ENCODE measurements around the gene LRRC7.
"Not testable (repeated sequence)": the region's sequence is repeated elsewhere in the genome, so short reads cannot be mapped to it uniquely, and the experiment has no call there.

LRRC7 gene

DNA sequence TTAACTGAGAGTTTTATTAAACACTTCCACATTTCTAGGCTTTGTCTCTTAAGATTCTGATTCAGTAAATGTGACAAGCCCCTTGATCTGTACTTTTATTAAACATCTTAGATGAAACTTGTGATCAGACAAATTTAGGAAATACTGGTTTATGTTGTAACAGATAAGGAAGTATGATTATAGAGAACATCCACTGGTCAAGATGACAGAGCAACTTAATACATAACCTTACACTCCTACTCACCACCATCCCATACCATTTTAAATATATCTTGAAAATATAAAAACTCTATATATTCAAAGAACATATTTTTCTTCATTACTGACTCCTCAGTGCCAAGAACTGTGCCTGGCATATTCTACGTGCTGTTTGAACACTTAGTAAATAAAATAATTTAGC, 420.2 kb downstream of the LRRC7 start:
- no peak for DNase-seq

DNA sequence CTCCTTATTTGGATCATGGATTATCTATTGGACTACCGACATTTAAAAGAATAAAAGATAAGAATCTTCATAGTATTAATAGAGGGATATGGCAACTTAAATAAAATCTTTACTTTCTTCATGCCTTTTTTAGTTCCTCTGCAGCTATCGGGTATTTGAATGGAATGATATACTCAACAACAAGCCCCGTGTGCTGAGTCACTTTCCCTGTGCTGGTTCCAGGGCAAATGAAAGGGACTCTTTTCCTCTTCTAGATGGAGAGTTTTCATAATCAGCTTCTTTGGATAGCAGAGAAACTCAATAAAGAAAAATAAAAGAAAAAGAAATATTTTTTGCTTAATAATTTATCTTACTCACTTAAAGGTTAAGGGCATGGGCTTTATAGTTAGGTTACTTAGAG, 423.9 kb downstream of the LRRC7 start:
- no peak for DNase-seq

DNA sequence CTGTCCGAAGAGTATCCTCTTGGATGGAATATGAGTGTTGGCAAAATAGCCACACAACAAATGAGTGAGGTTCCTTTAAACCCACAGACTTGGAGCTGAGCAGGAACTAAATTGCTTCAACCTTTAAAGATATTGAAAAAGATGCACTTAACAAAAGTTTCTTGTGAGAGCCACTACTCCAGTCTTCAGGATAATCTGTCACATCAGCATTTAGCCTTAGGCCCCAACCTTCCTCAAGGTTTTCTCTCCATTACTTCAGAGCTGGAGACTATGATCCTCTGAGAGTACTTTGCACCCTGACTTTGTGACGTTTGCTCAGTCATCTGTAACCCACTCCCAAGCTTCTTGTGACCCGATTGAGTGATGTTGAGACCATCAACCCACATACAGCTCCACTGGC, 424.9 kb downstream of the LRRC7 start:
- no peak for DNase-seq

DNA sequence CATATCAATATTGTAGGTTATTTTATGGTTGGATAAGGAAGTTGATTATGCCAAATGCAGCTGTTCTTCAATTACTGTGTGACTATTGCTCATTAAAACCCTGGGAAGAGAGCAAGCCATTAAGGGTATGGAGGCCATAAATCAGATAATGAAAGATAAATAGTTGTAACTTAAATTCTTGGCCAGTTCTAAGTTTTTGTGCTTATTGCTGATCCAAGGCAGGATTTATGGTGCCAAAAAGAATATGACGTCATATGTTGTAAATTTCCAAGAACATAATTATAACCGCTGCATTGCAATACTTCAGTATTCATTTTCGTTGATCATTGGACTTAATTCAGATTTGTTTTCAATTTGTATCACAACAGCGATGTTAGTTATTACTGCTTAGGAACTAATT, 426.1 kb downstream of the LRRC7 start:
- DNase-seq, result no peak

DNA sequence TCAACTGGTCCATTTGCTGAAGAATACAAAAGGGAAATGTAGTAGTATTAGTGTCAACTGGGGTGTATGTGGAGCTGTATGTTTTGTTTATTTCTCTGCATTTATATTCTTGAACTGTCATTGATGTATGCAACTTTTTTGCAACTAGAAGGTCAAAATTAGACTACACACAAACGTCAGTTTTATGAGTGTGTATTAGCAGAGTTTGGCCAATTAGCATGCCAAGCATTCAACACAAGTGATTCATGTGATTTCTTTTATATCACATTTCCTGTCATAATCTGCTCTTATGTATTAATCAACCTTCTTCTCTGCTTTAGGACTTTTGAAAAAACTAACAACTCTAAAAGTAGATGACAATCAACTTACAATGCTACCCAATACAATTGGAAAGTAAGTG, 426.5 kb downstream of the LRRC7 start:
- DNase-seq, result no peak

DNA sequence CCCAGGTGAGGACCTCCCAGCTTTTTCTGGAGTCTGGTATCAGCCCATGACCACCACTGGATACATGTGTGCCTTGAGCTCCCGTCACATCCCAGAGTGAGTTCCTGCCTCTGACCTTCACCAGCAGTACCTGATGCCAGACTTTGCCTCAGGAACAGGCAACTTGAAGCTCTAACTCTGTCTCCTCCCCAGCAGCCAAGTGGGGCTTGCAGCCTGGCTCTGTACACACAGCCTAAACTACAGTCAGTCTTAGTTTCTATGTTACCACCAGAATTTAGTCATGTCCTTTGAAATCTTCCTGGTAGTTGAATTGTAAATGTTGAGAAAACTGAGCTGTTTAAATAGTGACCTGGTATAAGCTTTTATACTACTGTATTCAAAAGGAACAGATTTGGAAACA, 431.1 kb downstream of the LRRC7 start:
- no peak for DNase-seq

DNA sequence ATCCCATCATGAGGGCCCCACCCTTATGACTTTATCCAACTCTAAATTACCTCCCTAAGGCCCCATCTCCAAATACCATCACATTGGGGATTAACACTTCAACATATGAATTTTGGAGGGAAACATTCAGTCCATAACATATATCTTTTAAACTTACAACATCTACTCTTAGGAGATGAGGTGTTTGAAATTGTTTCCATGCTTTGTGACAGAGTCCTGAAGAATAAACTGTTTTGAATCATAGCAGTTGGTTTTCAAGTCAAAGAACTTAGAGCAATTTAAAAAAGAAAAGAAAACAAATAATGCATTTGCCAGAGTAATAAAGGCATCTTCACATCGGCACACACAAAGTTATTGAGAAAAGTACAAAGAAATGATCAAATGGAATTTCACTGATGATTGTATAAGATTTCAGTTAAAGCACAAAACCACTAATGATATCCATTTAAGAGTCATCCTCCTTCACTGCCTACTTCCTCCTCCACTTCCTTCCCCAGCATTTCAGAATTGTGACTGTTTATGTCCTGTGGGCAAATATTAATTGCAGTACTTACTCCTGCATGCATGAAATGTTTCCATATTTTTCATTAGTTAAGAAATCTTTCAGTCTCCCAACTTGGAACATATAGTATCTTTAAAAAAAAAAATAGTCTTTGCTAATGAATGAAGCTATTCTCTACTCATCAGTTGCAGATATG, 435.6 kb downstream of the LRRC7 start:
- no peak for DNase-seq

DNA sequence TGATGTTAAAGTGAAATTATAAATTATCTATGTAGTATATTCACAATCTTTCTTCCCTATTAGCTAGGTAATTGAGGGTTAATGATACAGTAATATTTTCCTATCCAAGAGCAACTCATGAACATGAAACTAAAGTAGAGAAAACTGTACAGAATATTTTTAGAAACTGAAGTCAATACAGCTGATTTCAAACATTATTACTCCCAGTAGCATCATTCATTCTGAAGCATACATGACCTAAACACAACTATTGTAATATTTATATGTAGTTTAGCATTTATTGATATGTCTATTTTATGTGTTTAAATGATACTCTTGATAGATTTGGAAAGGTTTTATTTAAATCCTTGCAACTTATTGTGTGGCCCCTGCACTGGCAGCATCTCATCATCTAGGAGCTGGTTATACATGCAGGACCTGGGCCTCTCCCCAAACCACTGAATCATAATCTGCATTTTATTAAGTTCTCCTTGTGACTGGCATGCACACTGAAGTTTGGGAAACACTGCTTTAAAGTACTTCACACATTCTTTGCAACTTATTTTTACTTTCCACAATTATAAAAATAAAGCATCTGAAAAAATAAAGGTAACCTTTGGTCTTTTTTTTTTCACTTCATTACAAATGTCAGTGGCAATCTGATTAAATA, 437.8 kb downstream of the LRRC7 start:
- no peak for DNase-seq

DNA sequence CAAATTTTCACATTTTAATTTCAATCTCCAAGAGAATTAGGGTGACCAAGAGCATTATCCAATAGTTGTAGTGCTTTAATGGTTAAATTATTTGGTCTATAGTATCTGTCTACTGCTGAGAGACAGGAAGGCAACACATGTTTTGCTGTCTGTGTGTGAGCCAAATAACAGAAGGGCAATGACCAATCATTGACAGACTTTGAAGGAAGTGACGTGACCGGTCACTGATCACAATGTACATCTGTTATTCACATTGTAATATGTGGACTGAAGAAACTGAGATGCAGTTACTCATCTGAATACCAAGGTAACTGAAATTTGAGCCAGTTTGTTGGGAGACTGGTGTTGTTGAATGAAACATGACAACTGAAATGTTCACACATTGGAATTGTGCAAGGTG, 440.9 kb downstream of the LRRC7 start:
- no peak for DNase-seq

DNA sequence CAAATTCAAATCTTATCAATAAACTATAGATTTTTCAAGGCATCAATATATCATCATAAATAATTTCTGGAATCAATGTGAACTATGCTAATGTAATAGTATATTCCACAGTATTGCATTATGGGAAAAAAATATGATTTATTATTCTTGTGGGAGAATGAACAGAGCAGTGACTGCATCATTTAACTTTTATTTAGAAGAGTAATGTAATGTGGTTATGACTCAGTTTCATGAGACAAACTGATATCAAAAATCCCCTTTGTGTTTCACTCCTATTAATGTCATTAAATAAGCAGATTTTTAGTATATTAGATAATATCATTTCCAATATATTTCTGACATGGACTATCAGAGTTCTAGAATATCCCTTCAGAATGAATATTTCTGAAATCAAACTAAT, 450.0 kb downstream of the LRRC7 start:
- no peak for DNase-seq

DNA sequence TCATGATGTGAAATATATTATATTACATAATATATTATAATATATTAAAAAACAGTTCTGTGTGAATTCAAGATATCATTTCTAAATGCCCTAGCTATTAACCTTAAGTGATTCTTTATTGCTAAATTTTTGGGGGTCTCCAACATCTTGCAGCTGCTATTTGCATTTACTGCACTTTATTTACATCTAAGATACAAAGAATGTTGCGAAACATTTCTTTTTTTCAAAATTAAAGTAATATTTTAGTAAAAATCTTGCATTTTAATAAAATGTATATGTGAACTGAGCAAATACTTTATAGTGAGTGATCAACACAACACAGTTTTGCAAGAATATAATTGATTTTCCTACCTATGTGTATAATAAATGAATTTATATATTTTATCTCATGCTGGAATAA, 456.6 kb downstream of the LRRC7 start:
- DNase-seq, result no peak

DNA sequence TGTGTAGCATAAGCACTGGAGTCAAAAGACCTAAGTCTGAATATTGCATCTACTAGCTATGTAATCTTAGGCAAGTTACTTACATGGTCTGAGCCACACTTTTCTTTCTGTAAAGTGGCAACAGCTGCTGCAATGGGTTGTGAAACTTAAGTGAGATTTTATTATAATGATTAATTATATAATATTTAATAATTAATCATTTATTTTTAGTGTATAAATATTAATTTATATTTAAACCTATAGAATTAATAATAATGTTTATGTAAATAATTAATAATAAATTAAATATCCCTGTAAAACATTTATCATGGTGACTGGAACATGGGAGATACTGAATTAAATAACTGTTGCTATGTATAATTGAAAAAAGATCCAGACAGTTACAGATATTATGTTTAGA, 457.3 kb downstream of the LRRC7 start:
- no peak for DNase-seq

DNA sequence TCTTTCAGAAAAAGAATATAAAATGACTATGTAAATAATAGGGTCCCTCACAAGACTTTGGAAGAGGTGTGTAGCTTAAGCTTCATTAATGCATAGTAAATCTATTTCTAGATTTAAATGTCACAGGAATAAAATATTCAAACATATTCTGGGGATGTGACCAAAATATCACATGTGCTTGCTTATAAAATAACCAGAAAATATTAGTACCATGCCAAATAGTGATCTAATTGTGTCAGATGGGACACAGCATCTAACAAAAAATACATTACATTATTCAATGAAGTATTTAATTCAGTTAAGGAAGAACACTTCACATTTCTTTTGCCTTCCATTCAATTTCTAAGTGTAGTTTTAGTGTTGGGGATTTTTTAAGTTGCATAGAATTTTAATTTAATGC, 458.1 kb downstream of the LRRC7 start:
- DNase-seq, result no peak

DNA sequence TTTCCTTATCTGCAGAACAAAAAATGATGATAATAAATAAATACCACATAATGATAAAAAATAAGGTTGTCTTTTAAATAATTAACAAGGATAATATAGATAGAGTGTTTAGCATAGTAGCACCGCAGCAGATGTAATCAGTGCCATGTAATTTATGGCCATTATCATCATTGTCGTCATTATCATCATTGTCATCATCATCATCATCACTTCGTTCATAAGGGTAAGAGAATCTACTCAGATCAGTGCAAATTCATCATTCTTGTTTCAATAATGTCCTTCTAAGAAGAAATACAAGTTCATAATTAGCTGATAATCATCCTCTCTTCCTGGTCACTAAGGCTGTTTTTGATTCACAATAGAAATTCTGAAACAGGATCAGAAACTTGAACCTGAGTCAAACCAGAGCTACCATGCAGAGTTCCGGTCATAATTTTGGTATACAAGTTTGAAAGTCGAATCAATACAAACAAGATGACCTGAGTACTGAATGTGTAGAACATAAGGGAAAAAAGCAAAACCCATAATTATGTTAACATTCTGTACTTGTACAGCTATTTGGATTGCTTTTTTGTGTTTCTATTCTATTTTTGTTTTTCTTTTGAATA, 465.6 kb downstream of the LRRC7 start:
- no peak for DNase-seq

DNA sequence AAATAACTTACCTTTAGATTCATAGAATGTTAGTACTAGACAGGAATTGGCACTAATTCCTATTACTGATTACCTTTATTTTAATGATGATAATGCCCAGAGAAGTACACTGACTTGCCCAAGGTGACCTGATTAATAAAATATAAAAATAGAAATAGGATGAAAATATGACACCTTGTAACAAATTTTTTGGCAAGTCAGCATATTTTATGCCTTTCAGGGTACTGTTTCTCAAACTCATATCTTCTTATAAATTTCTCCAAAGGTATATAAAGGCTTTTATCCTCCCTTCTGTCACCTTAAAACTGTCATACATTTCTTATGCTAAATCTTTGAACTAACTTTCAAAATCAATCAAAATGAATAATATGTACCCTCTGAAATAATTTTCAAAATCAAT, 466.2 kb downstream of the LRRC7 start:
- no peak for DNase-seq

DNA sequence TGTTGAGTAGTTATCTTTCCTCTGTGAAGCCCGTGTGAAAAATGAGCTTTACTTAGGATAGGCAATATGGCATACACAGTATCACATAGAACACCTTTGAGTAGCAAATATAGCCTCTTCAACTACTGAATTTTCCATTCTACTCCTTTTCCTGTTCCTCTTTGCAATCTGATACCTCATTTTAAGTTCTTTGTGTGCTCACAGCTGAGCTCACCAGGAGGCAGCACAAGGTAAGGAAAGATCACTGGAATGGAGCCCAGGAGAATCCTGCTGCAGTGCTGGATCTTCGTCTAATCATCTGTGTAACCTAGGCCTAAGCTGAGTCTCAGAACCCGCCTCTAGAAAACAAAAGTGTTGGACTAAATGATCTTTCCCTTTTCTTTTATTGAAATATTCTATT, 466.7 kb downstream of the LRRC7 start:
- DNase-seq, result no peak

DNA sequence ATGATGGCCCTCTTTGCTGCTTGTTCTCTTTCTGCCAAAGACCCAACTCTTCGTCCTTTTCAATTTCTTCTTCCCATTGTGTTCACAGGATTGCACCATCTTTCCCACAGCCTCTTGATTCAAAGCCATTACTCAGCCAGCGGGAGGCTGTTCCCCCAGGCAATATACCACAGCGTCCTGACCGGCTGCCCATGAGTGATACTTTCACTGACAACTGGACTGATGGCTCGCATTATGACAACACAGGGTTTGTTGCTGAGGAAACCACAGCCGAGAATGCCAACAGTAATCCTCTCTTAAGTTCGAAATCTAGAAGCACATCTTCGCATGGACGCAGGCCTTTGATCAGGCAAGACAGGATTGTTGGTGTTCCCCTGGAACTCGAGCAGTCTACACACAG, 470.3 kb downstream of the LRRC7 start:
- no peak for DNase-seq

DNA sequence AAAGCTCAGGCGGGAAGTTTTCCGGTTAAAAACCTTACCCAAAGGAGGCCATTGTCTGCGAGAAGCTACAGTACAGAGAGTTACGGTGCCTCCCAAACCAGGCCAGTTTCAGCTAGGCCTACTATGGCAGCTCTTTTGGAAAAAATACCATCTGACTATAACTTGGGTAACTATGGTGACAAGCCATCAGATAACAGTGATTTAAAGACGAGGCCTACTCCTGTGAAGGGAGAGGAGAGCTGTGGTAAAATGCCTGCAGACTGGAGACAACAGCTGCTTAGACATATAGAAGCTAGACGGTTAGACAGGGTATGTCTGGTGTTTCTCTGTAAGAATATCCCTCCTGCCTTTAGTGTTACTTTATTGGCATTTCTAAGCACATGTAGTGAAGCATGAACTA, 471.8 kb downstream of the LRRC7 start:
- no peak for DNase-seq

DNA sequence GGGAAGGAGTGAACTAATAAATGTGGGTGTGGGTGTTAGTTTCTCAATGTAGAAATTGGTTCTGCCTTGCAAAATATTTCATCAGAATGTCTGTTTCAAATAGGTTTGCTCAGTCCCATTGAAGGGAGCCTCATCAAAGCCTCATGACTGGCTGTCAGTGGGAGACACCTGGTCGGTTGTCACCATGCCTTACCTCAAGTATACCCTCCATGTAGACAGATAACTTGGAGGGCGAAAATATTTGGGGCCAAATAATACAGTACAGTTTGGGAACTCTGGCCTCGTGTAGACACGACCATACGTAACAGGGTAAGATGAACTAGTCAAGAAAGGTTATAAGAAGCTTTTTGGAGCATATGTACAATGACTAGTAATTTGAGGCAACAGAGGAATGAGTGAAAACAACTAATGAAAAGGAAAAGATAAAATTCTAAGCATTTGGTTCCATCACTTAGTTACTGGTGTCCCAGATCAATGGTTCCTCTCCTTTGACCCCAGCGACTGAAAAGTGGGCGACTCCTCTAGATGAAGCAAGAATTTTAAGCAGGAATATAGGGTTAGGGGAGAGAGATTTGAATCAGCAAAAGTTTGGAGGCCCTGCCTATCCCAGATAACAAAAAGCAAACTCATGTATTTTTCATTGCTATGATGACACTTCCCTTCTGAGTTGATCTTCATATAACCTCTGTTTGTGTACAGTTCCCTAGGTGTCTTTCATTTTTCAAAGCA, 473.8 kb downstream of the LRRC7 start:
- DNase-seq, result no peak

DNA sequence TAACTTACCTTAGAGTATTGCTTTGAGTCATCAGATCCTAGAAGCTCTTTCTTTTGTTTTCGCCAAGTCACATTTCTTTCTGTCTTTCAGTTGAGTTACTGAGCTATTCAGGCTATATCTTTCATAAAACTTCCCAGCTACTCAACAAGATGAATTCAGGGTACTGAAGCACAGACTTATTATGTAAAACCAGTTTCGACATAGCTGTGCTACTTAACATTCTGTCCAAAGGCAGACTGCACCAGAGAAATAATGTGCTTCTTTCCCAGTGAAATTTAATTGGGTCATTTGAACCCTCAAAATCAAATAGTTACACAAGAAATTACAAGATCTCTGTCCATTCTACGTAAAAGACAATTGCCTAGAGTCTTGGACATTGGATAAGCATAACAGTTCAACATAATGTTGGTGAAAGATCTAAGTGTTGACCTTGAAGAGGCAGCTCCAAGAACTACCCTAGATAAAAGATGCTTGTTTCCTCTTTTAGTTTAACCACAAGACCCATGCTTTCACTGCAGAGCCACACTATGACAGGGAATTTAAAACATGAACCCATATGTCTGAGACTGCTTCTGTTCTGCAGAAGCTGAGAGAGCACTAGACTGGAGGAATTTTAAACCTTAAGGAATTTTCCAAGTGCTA, 474.5 kb downstream of the LRRC7 start:
- no peak for DNase-seq

DNA sequence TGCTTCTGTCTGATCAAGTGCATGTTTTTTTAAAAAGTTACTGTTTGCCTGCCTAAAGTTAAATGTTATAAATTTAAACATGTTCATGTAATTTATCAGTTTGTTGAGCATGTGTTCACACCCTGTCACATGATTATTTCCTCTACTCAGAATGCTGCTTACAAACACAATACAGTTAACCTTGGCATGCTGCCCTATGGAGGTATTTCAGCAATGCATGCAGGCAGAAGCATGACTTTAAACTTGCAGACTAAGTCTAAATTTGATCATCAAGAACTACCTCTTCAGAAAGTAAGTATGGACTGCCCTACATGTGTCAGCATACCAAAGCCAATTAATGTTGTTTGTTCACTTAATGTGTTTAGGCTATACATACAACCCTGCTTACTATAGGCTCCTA, 476.1 kb downstream of the LRRC7 start:
- no peak for DNase-seq

DNA sequence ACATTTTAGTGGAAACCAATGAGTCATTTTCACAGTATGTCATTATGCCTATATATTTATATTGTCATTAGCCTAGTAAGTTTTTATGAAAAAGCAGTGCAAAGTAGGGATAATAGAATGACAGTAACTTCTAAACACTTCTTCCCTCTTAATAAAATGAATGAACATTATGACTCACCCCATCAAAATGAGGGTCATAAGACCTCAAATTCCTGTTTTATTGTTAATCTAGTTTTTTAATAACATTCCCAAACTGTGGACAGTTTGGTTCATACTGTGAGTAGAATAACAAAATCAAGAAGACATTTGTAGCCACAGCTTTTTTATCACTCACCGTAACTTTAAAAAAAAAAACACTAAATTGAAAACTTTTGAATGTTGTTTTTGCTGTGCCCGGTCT, 477.1 kb downstream of the LRRC7 start:
- no peak for DNase-seq

DNA sequence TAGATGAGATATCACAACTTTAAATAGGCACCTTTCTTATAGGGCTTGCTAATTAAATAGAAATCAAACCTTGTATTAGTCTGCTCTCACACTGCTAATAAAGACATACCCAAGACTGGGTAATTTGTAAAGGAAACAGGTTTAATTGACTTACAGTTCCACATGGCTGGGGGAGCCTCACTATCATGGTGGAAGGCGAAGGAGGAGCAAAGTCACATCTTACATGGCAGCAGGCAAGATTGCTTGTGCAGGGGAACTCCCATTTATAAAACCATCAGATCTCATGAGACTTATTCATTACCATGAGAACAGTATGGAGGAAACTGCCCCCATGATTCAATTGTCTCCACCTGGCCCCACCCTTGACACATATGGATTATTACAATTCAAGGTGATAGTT, 477.9 kb downstream of the LRRC7 start:
- not testable (repeated sequence) for DNase-seq

Data from CD4-positive, alpha-beta T cell treated with Interleukin-12 subunit alpha and Interleukin-12 subunit beta, for 1 hour (primary cell).